ENCODE measurements around the gene MRAP.

DNA sequence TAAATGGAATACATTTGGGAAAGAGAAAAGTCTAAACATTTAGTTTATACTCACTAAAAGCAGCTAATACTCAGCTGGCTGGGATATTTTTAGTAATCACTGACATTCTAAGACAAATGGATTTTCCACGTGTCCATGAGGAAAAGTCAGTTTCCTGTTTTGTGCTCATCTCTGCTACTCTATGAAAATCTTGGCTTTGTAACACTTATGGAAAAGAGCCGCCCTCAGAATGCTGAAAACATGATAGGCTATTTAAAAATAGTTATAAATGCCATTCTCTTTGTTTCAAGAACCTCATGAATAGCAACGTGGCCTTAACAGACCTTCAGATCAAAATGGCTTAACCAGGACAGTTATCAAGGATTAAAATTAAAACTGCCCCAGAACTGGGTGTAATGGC is 29.9 kb downstream of the MRAP start:
- TF ChIP-seq, protein P1, sequence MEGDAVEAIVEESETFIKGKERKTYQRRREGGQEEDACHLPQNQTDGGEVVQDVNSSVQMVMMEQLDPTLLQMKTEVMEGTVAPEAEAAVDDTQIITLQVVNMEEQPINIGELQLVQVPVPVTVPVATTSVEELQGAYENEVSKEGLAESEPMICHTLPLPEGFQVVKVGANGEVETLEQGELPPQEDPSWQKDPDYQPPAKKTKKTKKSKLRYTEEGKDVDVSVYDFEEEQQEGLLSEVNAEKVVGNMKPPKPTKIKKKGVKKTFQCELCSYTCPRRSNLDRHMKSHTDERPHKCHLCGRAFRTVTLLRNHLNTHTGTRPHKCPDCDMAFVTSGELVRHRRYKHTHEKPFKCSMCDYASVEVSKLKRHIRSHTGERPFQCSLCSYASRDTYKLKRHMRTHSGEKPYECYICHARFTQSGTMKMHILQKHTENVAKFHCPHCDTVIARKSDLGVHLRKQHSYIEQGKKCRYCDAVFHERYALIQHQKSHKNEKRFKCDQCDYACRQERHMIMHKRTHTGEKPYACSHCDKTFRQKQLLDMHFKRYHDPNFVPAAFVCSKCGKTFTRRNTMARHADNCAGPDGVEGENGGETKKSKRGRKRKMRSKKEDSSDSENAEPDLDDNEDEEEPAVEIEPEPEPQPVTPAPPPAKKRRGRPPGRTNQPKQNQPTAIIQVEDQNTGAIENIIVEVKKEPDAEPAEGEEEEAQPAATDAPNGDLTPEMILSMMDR (IDR thresholded peaks at IDR 0.05), result no peak
- TF ChIP-seq POLR2A (IDR thresholded peaks at IDR 0.05), result no peak

Measured in gastroesophageal sphincter (tissue), 3 donors.